A673 (cell line): Measurements from ENCODE around the gene C12orf54.
"Not testable (repeated sequence)": the region's sequence is repeated elsewhere in the genome, so short reads cannot be mapped to it uniquely, and the experiment has no call there.

Source experiments
- CTCF ChIP-seq: fragments of 300-800, 200-600 bp; sonication (generic); conservative IDR thresholded peaks from 2 replicates; pipeline ENCODE4 v1.5.1; 2017; ENCODE audit warnings: low read depth, mild to moderate bottlenecking, antibody characterized with exemption, low read length, moderate library complexity, mixed read lengths
- EZH2 ChIP-seq: fragments of 200-600 bp; sonication (generic); IDR thresholded peaks from 2 replicates; pipeline ENCODE4 v1.6.1; 2017; ENCODE audit warnings: borderline replicate concordance, low read depth, mild to moderate bottlenecking, mixed read lengths, antibody characterized with exemption, low read length; ENCODE audit not compliant: poor library complexity, severe bottlenecking

- not testable (repeated sequence) for TF ChIP-seq CTCF, EZH2
These were observed 13.3 kb upstream of the C12orf54 start for GRCh38 chr12:48469027-48469426.
